Naive thymus-derived CD8-positive, alpha-beta T cell (primary cell): ENCODE data around the gene RPL18. TPM values are rescaled to one million over a fixed set of nuclear protein-coding genes. Genes with fewer than 3 reads are reported as not detected.
"Not testable (repeated sequence)": the region's sequence is repeated elsewhere in the genome, so short reads cannot be mapped to it uniquely, and the experiment has no call there.

Source experiments
- ATAC-seq, 2 donors: fragments of 150-1000 bp; cut with Tn5 transposase in 1 of 2; sonication (Bioruptor Pico), chemical (Tn5 transposase) in 1 of 2; 1 replicate in 1 of 2; 2 replicates in 1 of 2; pipeline ENCODE4 v1.10.0; 2021; ENCODE audit warnings: mild to moderate bottlenecking in 2 of 2, moderate library complexity in 2 of 2
- POLR2A ChIA-PET: fragments of 350-600 bp; sonication (Branson Sonifier 250); formaldehyde crosslinking; loops from one replicate; lab custom pipeline; 2021; ENCODE audit warnings: antibody characterized with exemption; lab: Charles Lee
- DNase-seq, 10 donors: peaks; one replicate each; pipeline versions ENCODE4 v3.0.0 to v3.0.0-alpha.2; 2020 to 2022
- H3K27ac Mint-ChIP-seq, 10 donors: one replicate each; pipeline ENCODE4 v1.8.0; 2020 to 2022; ENCODE audit warnings: mild to moderate bottlenecking in 10 of 10, mixed read lengths in 10 of 10, moderate library complexity in 4 of 10, inconsistent platforms in 1 of 10
- H3K27me3 Mint-ChIP-seq, 5 donors: one replicate each; pipeline ENCODE4 v1.8.0; 2021 to 2022; ENCODE audit warnings: mixed read lengths in 5 of 5
- H3K36me3 Mint-ChIP-seq, 3 donors: one replicate each; pipeline ENCODE4 v1.8.0; 2020 to 2022; ENCODE audit warnings: mixed read lengths in 3 of 3, mild to moderate bottlenecking in 2 of 3, inconsistent platforms in 1 of 3
- H3K4me1 Mint-ChIP-seq, 4 donors: one replicate each; pipeline ENCODE4 v1.8.0; 2021 to 2022; ENCODE audit warnings: mixed read lengths in 4 of 4
- H3K4me3 Mint-ChIP-seq, 10 donors: one replicate each; pipeline ENCODE4 v1.8.0; 2020 to 2022; ENCODE audit warnings: mild to moderate bottlenecking in 10 of 10, mixed read lengths in 10 of 10, moderate library complexity in 6 of 10, inconsistent platforms in 1 of 10
- H3K9me3 Mint-ChIP-seq, 9 donors: one replicate each; pipeline ENCODE4 v1.8.0; 2020 to 2022; ENCODE audit warnings: mixed read lengths in 9 of 9, mild to moderate bottlenecking in 3 of 9, inconsistent platforms in 1 of 9, moderate library complexity in 1 of 9
- polyA plus RNA-seq, 3 donors: library from polyadenylated mRNA; unstranded; fragments of 300-500 nt; fragmentation: Illumina TruSeq; gene quantifications; one replicate each; pipeline ENCODE4 v1.2.3, GENCODE V29; 2021
- total RNA-seq, 8 experiments: library from RNA in 2 of 8; stranded (reverse) in 2 of 8; gene quantifications; one replicate each; pipeline ENCODE4 v1.2.3 and lab custom pipeline; 2021 to 2026

The RPL18 gene
- total and polyA plus RNA-seq, 5 experiments from 2014 or later = 2,380 to 3,008 (median 2,610) TPM

- H3K9me3 Mint-ChIP-seq = peaks cover 0 to 8% (median 0%) of the 10 kb centered on the region in 9 donors
- POLR2A ChIA-PET = interaction anchor here (0.7 to 3.0 kb wide), 7 partner anchors 10 to 1235 kb away, joined by 3 to 42 read pairs (median 18); partner anchors contain the start of genes CA11, RPL18 and SPHK2
- peak; percentile 8 to 15 for ATAC-seq
- H3K27ac Mint-ChIP-seq = peak overlapping the region; percentile 70 to 96 (median 95)
- DNase-seq = peak; percentile 85 to 95 (median 88)
- H3K27me3 Mint-ChIP-seq = no peaks in the 10 kb centered on the region
- peak overlapping the region; percentile 78 to 93 (median 86) for H3K4me3 Mint-ChIP-seq
- peaks cover 24 to 62% (median 59%) of the 10 kb centered on the region in 4 donors for H3K4me1 Mint-ChIP-seq
- peaks cover 0 to 39% (median 8%) of the 10 kb centered on the region in 3 donors for H3K36me3 Mint-ChIP-seq
These were observed 15.7 kb upstream of the RPL18 start for GRCh38 chr19:48634424-48635262.

GRCh38 chr19:48634036-48634342, 15.0 kb upstream of the RPL18 start:
- no peak for DNase-seq
- no peak for ATAC-seq
- H3K36me3 Mint-ChIP-seq = peaks cover 0 to 43% (median 8%) of the 10 kb centered on the region in 3 donors
- H3K27me3 Mint-ChIP-seq = no peaks in the 10 kb centered on the region
- peak overlapping the region; percentile 70 to 96 (median 95) for H3K27ac Mint-ChIP-seq
- POLR2A ChIA-PET = interaction anchor here (1.0 to 3.0 kb wide), 6 partner anchors 10 to 1236 kb away, joined by 3 to 42 read pairs (median 23); partner anchors contain the start of genes CA11, RPL18 and SPHK2
- H3K4me3 Mint-ChIP-seq = peak overlapping the region; percentile 78 to 93 (median 86)
- H3K4me1 Mint-ChIP-seq = peaks cover 20 to 56% (median 53%) of the 10 kb centered on the region in 4 donors
- peaks cover 0 to 8% (median 0%) of the 10 kb centered on the region in 9 donors for H3K9me3 Mint-ChIP-seq

GRCh38 chr19:48633148-48634035, 14.4 kb upstream of the RPL18 start:
- Mint-ChIP-seq H3K36me3 (peaks cover 0 to 47% (median 8%) of the 10 kb centered on the region in 3 donors), H3K4me1 (peaks cover 15 to 53% (median 48%) of the 10 kb centered on the region in 4 donors), H3K27me3 (no peaks in the 10 kb centered on the region), H3K9me3 (peaks cover 0 to 2% (median 0%) of the 10 kb centered on the region in 9 donors), H3K4me3 (peak overlapping the region; percentile 78 to 93 (median 86)), H3K27ac (peak overlapping the region in 8 of 10 donors; percentile 92 to 96 (median 95))
- DNase-seq (no peak), ATAC-seq (no peak)
- POLR2A ChIA-PET = interaction anchor here (0.7 to 3.0 kb wide), 7 partner anchors 10 to 1875 kb away, joined by 3 to 42 read pairs (median 18); partner anchors contain the start of genes CA11, RPL18 and SPHK2

GRCh38 chr19:48632692-48633147, 13.7 kb upstream of the RPL18 start:
- Mint-ChIP-seq H3K9me3 (no peaks in the 10 kb centered on the region), H3K27ac (peak overlapping the region in 9 of 10 donors; percentile 20 to 96 (median 85)), H3K4me1 (peaks cover 13 to 49% (median 42%) of the 10 kb centered on the region in 4 donors), H3K4me3 (peak overlapping the region in 9 of 10 donors; percentile 4 to 52 (median 26)), H3K36me3 (peaks cover 0 to 47% (median 8%) of the 10 kb centered on the region in 3 donors), H3K27me3 (no peaks in the 10 kb centered on the region)
- DNase-seq (no peak), ATAC-seq (no peak)
- POLR2A ChIA-PET = interaction anchor here (0.7 to 4.3 kb wide), 7 partner anchors 9 to 1874 kb away, joined by 4 to 42 read pairs (median 20); partner anchors contain the start of genes CA11, RPL18 and SPHK2

- ATAC-seq, H3K27me3 Mint-ChIP-seq, H3K9me3 Mint-ChIP-seq, DNase-seq: not testable (repeated sequence)
- Mint-ChIP-seq H3K27ac (peak overlapping the region in 9 of 10 donors; percentile 20 to 96 (median 85)), H3K36me3 (peaks cover 0 to 47% (median 8%) of the 10 kb centered on the region in 3 donors), H3K4me1 (peaks cover 11 to 49% (median 43%) of the 10 kb centered on the region in 4 donors), H3K4me3 (peak overlapping the region; percentile 4 to 52 (median 27))
- POLR2A ChIA-PET = interaction anchor here (0.7 to 4.3 kb wide), 6 partner anchors 9 to 1874 kb away, joined by 3 to 37 read pairs (median 11); partner anchors contain the start of gene CA11
These were observed 13.3 kb upstream of the RPL18 start for GRCh38 chr19:48632286-48632685.

- peak in 1 of 10 donors; percentile 60 for DNase-seq
- H3K27ac Mint-ChIP-seq = peak overlapping the region in 8 of 10 donors; percentile 35 to 92 (median 80)
These were observed 12.2 kb upstream of the RPL18 start for GRCh38 chr19:48631225-48631624.

GRCh38 chr19:48630296-48631063, 11.5 kb upstream of the RPL18 start:
- peaks cover 13 to 47% (median 44%) of the 10 kb centered on the region in 4 donors for H3K4me1 Mint-ChIP-seq
- H3K27me3 Mint-ChIP-seq = no peaks in the 10 kb centered on the region
- H3K4me3 Mint-ChIP-seq = no peak overlapping the region
- H3K36me3 Mint-ChIP-seq = peaks cover 0 to 46% (median 8%) of the 10 kb centered on the region in 3 donors
- POLR2A ChIA-PET = interaction anchor here (0.5 to 4.6 kb wide), 7 partner anchors 8 to 1582 kb away, joined by 3 to 38 read pairs (median 6); partner anchors contain the start of genes CA11, DBP, RPL18 and SPHK2
- ATAC-seq (no peak), DNase-seq (peak in 1 of 10 donors; percentile 57)
- no peaks in the 10 kb centered on the region for H3K9me3 Mint-ChIP-seq
- peak overlapping the region in 6 of 10 donors; percentile 14 to 81 (median 72) for H3K27ac Mint-ChIP-seq

More at GRCh38 chr19:48631225-48631624, 12.2 kb upstream of the RPL18 start:
- no peaks in the 10 kb centered on the region for H3K9me3 Mint-ChIP-seq
- H3K27me3 Mint-ChIP-seq = no peaks in the 10 kb centered on the region
- H3K4me3 Mint-ChIP-seq = no peak overlapping the region
- H3K4me1 Mint-ChIP-seq = peaks cover 11 to 49% (median 45%) of the 10 kb centered on the region in 4 donors
- peaks cover 0 to 47% (median 8%) of the 10 kb centered on the region in 3 donors for H3K36me3 Mint-ChIP-seq
- POLR2A ChIA-PET = interaction anchor here (0.8 to 4.6 kb wide), 7 partner anchors 9 to 307 kb away, joined by 3 to 38 read pairs (median 3); partner anchors contain the start of genes CA11, RPL18 and SPHK2
- ATAC-seq = no peak

GRCh38 chr19:48629599-48630295, 10.8 kb upstream of the RPL18 start:
- H3K36me3 Mint-ChIP-seq = peaks cover 0 to 45% (median 8%) of the 10 kb centered on the region in 3 donors
- H3K4me3 Mint-ChIP-seq = no peak overlapping the region
- no peaks in the 10 kb centered on the region for H3K9me3 Mint-ChIP-seq
- peak overlapping the region in 5 of 10 donors; percentile 38 to 85 (median 61) for H3K27ac Mint-ChIP-seq
- DNase-seq (peak in 2 of 10 donors; percentile 35 to 71), ATAC-seq (no peak)
- H3K4me1 Mint-ChIP-seq = peaks cover 15 to 49% (median 45%) of the 10 kb centered on the region in 4 donors
- POLR2A ChIA-PET = interaction anchor here (0.5 to 4.6 kb wide), 6 partner anchors 8 to 1582 kb away, joined by 3 to 38 read pairs (median 13); partner anchors contain the start of genes CA11, DBP, RPL18 and SPHK2
- no peaks in the 10 kb centered on the region for H3K27me3 Mint-ChIP-seq

GRCh38 chr19:48629297-48629598, 10.3 kb upstream of the RPL18 start:
- POLR2A ChIA-PET = interaction anchor here (3.7 to 4.6 kb wide), 3 partner anchors 9 to 16 kb away, joined by 20 to 38 read pairs (median 34); partner anchors contain the start of genes CA11, DBP, RPL18 and SPHK2
- H3K27me3 Mint-ChIP-seq = no peaks in the 10 kb centered on the region
- DNase-seq (peak in 1 of 10 donors; percentile 61), ATAC-seq (no peak)
- H3K9me3 Mint-ChIP-seq = no peaks in the 10 kb centered on the region
- H3K4me3 Mint-ChIP-seq = no peak overlapping the region
- no peak overlapping the region for H3K27ac Mint-ChIP-seq
- peaks cover 17 to 48% (median 44%) of the 10 kb centered on the region in 4 donors for H3K4me1 Mint-ChIP-seq
- H3K36me3 Mint-ChIP-seq = peaks cover 0 to 43% (median 8%) of the 10 kb centered on the region in 3 donors
